Endothelial cell of umbilical vein (primary cell): Measurements from ENCODE around the gene HIP1. TPM values are rescaled to one million over a fixed set of nuclear protein-coding genes. Genes with fewer than 3 reads are reported as not detected.

Experiments used
- BruUV-seq: library from RNA; stranded (reverse); fragments of 400-500 nt; replicated peaks from 2 replicates; lab custom pipeline; 2021; lab: Mats Ljungman, UMichigan
- CTCF ChIA-PET: fragments of 300-600, 350-600 bp; sonication (Branson Sonifier 250); formaldehyde crosslinking; loops from one replicate; lab custom pipeline; 2021; ENCODE audit warnings: antibody characterized with exemption, inconsistent platforms; lab: Charles Lee
- POLR2A ChIA-PET: fragments of 300-600, 350-600 bp; sonication (Branson Sonifier 250); formaldehyde crosslinking; loops from one replicate; lab custom pipeline; 2021; ENCODE audit warnings: antibody characterized with exemption, inconsistent platforms; lab: Charles Lee
- DNase-seq: peaks from one replicate; pipeline ENCODE4 v3.0.0-alpha.2; 2011; ENCODE audit warnings: low read depth, low spot score
- FAIRE-seq: peaks from 2 replicates; lab custom pipeline; 2011; peaks lifted over from hg19 to GRCh38; lab: Jason Lieb, UNC
- H2AFZ ChIP-seq: 2 replicates; pipeline ENCODE4 v1.6.0; 2012; ENCODE audit warnings: low read depth, low read length, control low read depth, inconsistent platforms
- H3K27ac ChIP-seq: 2 replicates; pipeline ENCODE4 v1.5.1; 2011; ENCODE audit warnings: low read depth, mild to moderate bottlenecking, control low read depth, low read length, moderate library complexity; ENCODE audit not compliant: insufficient read depth
- H3K27me3 ChIP-seq, 2 experiments: 2 replicates each; pipeline versions ENCODE4 v1.6.0 to v1.6.1; 2011; ENCODE audit warnings: low read length in 2 of 2, mixed read lengths in 1 of 2; ENCODE audit not compliant: control insufficient read depth in 2 of 2, insufficient read depth in 2 of 2
- H3K36me3 ChIP-seq, 2 experiments: 2 replicates in 1 of 2; 3 replicates in 1 of 2; pipeline ENCODE4 v1.5.1; 2011; ENCODE audit warnings: low read length in 2 of 2, mild to moderate bottlenecking in 1 of 2, moderate library complexity in 1 of 2; ENCODE audit not compliant: control insufficient read depth in 2 of 2, insufficient read depth in 2 of 2; ENCODE audit errors: extremely low read depth in 1 of 2
- H3K4me1 ChIP-seq: 3 replicates; pipeline ENCODE4 v1.5.1; 2011; ENCODE audit warnings: mild to moderate bottlenecking, low read length; ENCODE audit not compliant: control insufficient read depth, insufficient read depth; ENCODE audit errors: extremely low read depth
- H3K4me2 ChIP-seq: 2 replicates; pipeline ENCODE4 v1.6.1; 2011; ENCODE audit warnings: low read length, control low read depth, mixed read lengths; ENCODE audit not compliant: insufficient read depth
- H3K4me3 ChIP-seq, 3 experiments: fragments of 200-600 bp in 1 of 3; sonication (generic), shearing (Covaris generic) in 1 of 3; replicated peaks in 1 of 3; 2 replicates each; pipeline ENCODE4 v1.5.1; 2011 to 2016; ENCODE audit warnings: control low read depth in 3 of 3, low read length in 3 of 3, mild to moderate bottlenecking in 2 of 3, inconsistent platforms in 1 of 3, low read depth in 1 of 3, moderate library complexity in 1 of 3; ENCODE audit not compliant: insufficient read depth in 1 of 3
- H3K79me2 ChIP-seq: 2 replicates; pipeline ENCODE4 v1.6.0; 2012; ENCODE audit warnings: low read length, inconsistent platforms; ENCODE audit not compliant: control insufficient read depth, insufficient read depth
- H3K9ac ChIP-seq: replicated peaks from 2 replicates; pipeline ENCODE3; 2011; ENCODE audit warnings: low read length, control low read depth; ENCODE audit not compliant: insufficient read depth; ENCODE audit errors: extremely low read depth
- H3K9me1 ChIP-seq: replicated peaks from 3 replicates; pipeline ENCODE4 v1.6.0; 2011; ENCODE audit warnings: mild to moderate bottlenecking, low read length; ENCODE audit not compliant: control insufficient read depth, insufficient read depth; ENCODE audit errors: extremely low read depth
- H3K9me3 ChIP-seq: replicated peaks from 2 replicates; pipeline ENCODE4 v1.5.1; 2012; ENCODE audit warnings: low read length, inconsistent platforms; ENCODE audit not compliant: control insufficient read depth, insufficient read depth
- H4K20me1 ChIP-seq: replicated peaks from 2 replicates; pipeline ENCODE3; 2011; ENCODE audit warnings: mild to moderate bottlenecking, low read length; ENCODE audit not compliant: control insufficient read depth, insufficient read depth; ENCODE audit errors: extremely low read depth
- EZH2 ChIP-seq: IDR thresholded peaks from 2 replicates; pipeline ENCODE4 v1.6.1; 2012; ENCODE audit warnings: borderline replicate concordance, low read depth, mild to moderate bottlenecking, moderate library complexity, low read length, inconsistent platforms; ENCODE audit not compliant: severe bottlenecking
- FOS ChIP-seq: IDR thresholded peaks from 2 replicates; pipeline ENCODE4 v1.6.1; 2011; ENCODE audit warnings: mild to moderate bottlenecking, low read length, moderate library complexity, borderline replicate concordance; ENCODE audit not compliant: insufficient read depth
- GATA2 ChIP-seq: IDR thresholded peaks from 2 replicates; pipeline ENCODE4 v1.7.0; 2011; ENCODE audit warnings: low read depth, mild to moderate bottlenecking, moderate library complexity, mixed read lengths, low read length; ENCODE audit not compliant: insufficient read length, insufficient read depth
- JUN ChIP-seq: IDR thresholded peaks from 2 replicates; pipeline ENCODE4 v1.6.1; 2011; ENCODE audit warnings: borderline replicate concordance, low read depth; ENCODE audit not compliant: insufficient read length, insufficient read depth
- MYC ChIP-seq: IDR thresholded peaks from one replicate; pipeline ENCODE4 v1.6.1; 2011; ENCODE audit warnings: mild to moderate bottlenecking, low read depth, low read length
- POLR2A ChIP-seq: IDR thresholded peaks from 2 replicates; pipeline ENCODE4 v1.6.1; 2012; ENCODE audit warnings: low read depth, mild to moderate bottlenecking, control low read depth, low read length
- POLR2AphosphoS5 ChIP-seq: IDR thresholded peaks from 2 replicates; pipeline ENCODE4 v1.6.1; 2012; ENCODE audit warnings: low read depth, mild to moderate bottlenecking, control low read depth, low read length, moderate library complexity; ENCODE audit not compliant: insufficient read depth
- dilution Hi-C: fragments of 300-500 bp; cut with MboI; formaldehyde crosslinking; loops from one replicate; pipeline ENCODE4 v1.15.0; 2019; ENCODE audit warnings: low sequenced_read_pairs; ENCODE audit not compliant: extremely low pct_ligation_motif_present
- intact Hi-C: fragments of 100-400 bp; cut with micrococcal nuclease; formaldehyde crosslinking; loops from one replicate; pipeline ENCODE4 v1.10.0; 2022
- polyA plus RNA-seq, 4 experiments: library from polyadenylated mRNA; depleted of rRNA in 3 of 4; stranded (reverse) in 3 of 4; unstranded in 1 of 4; fragments of >200 nt; gene quantifications; 2 replicates each; pipeline versions ENCODE4 v1.2.1 to v1.2.3, GENCODE V29; 2011 to 2012; ENCODE audit warnings: missing spikeins in 1 of 4
- total RNA-seq: library from RNA; stranded (reverse); gene quantifications from 2 replicates; pipeline ENCODE4 v1.2.3, GENCODE V29; 2021
- TF ChIP-seq, protein P1 (sequence below), 2 donors: IDR thresholded peaks; 1 replicate in 1 of 2; 2 replicates in 1 of 2; pipeline ENCODE4 v1.5.1; 2011; ENCODE audit warnings: low read length in 2 of 2, mild to moderate bottlenecking in 2 of 2, moderate library complexity in 2 of 2, control low read depth in 1 of 2, inconsistent platforms in 1 of 2, low read depth in 1 of 2; ENCODE audit not compliant: insufficient read depth in 1 of 2; ENCODE audit errors: extremely low read depth in 1 of 2
- TF ChIP-seq, protein P2 (sequence below): IDR thresholded peaks from 2 replicates; pipeline ENCODE4 v1.6.1; 2011; ENCODE audit not compliant: insufficient read depth, insufficient read length

The HIP1 gene
- total and polyA plus RNA-seq, 2 donors (not counting 3 experiments of a cell fraction or from before 2014, with no cell fraction given) = 23.7 to 47.6 TPM

DNA sequence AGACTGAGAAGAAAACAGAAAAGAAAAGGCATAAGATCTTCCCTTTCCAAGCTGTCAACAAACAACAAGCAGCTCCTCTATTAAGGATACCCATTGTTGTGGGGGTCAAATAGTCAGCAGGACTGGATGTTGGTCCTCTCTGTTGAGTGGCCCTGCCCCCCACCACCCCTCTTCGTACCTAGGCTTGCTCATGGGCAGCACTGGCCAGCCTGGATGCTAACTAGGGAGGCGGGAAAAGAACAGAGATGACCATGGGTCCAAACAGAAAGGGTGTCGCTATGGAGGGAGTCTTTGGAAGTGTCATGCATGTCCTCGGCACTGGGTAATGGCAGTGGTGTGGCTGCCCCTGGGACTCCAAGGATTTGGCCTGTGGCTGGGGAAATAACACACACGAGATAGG lies 201.0 kb downstream of the HIP1 start:
- dilution Hi-C loops = no loop called here
- intact Hi-C loops = no loop called here
- POLR2A ChIA-PET = no interaction called here

More for the DNA sequence above, 201.0 kb downstream of the HIP1 start:
- CTCF ChIA-PET = interaction anchor here (1.0 kb wide), 1 partner anchor 219 kb away, joined by 4 read pairs; no protein-coding TSS in a partner anchor
- Histone ChIP-seq H3K27ac (no peak overlapping the region), H3K27me3 (no peaks in the 10 kb centered on the region), H4K20me1 (no peaks in the 10 kb centered on the region), H3K79me2 (no peaks in the 10 kb centered on the region), H3K4me3 (no peak overlapping the region), H3K9me1 (no peaks in the 10 kb centered on the region), H3K4me2 (no peak overlapping the region), H3K9me3 (no peaks in the 10 kb centered on the region), H3K9ac (no peak overlapping the region), H3K36me3 (peaks cover 0 to 26% of the 10 kb centered on the region in 2 experiments), H2AFZ (no peak overlapping the region), H3K4me1 (no peaks in the 10 kb centered on the region)
- no peak for TF ChIP-seq POLR2A
- no peak for TF ChIP-seq GATA2
- TF ChIP-seq EZH2 = no peak
- no peak for TF ChIP-seq POLR2AphosphoS5
- TF ChIP-seq FOS = no peak
- TF ChIP-seq, protein P1, sequence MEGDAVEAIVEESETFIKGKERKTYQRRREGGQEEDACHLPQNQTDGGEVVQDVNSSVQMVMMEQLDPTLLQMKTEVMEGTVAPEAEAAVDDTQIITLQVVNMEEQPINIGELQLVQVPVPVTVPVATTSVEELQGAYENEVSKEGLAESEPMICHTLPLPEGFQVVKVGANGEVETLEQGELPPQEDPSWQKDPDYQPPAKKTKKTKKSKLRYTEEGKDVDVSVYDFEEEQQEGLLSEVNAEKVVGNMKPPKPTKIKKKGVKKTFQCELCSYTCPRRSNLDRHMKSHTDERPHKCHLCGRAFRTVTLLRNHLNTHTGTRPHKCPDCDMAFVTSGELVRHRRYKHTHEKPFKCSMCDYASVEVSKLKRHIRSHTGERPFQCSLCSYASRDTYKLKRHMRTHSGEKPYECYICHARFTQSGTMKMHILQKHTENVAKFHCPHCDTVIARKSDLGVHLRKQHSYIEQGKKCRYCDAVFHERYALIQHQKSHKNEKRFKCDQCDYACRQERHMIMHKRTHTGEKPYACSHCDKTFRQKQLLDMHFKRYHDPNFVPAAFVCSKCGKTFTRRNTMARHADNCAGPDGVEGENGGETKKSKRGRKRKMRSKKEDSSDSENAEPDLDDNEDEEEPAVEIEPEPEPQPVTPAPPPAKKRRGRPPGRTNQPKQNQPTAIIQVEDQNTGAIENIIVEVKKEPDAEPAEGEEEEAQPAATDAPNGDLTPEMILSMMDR (IDR thresholded peaks at IDR 0.05; ENCODE audit: extremely low read depth in 1 of 2, insufficient read depth in 1 of 2, low read depth in 1 of 2, low read length in 2 of 2) = no peak
- no peak for TF ChIP-seq MYC
- TF ChIP-seq, protein P2, sequence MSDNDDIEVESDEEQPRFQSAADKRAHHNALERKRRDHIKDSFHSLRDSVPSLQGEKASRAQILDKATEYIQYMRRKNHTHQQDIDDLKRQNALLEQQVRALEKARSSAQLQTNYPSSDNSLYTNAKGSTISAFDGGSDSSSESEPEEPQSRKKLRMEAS = no peak
- TF ChIP-seq JUN = no peak
- DNase-seq = no peak
- FAIRE-seq = no peak
- BruUV-seq = no TSS peak
